ENCODE results near the gene TBX1.

Gene TBX1

GRCh38 chr22:19787849-19788141 is 27.2 kb downstream of the TBX1 start:
- no peaks in the 10 kb centered on the region for H3K79me2 ChIP-seq (ENCODE audit: insufficient read depth, low read length)
- H3K9me3 ChIP-seq (ENCODE audit: insufficient read depth, low read length), result no peaks in the 10 kb centered on the region
- H2AFZ ChIP-seq (ENCODE audit: low read depth, low read length, severe bottlenecking), result no peak overlapping the region
- H3K27ac ChIP-seq (ENCODE audit: low read depth, low read length), result no peak overlapping the region
- no peaks in the 10 kb centered on the region for H3K36me3 ChIP-seq (ENCODE audit: low read length)
- H4K20me1 ChIP-seq (ENCODE audit: low read depth, low read length), result no peaks in the 10 kb centered on the region
- no peak overlapping the region for H3K4me3 ChIP-seq (ENCODE audit: insufficient read depth, low read length, poor library complexity, severe bottlenecking)
- no peak overlapping the region for H3K9ac ChIP-seq (ENCODE audit: low read length)
- H3F3A ChIP-seq (ENCODE audit: insufficient read depth), result no peaks in the 10 kb centered on the region
- no peaks in the 10 kb centered on the region for H3K9me2 ChIP-seq (replicated peaks; ENCODE audit: insufficient read depth, low read length)
- H3K4me2 ChIP-seq (ENCODE audit: low read depth, low read length, poor library complexity, severe bottlenecking), result no peak overlapping the region
- no peak for TF ChIP-seq CTCF (IDR thresholded peaks at IDR 0.05; ENCODE audit: insufficient read depth, low read length, poor library complexity, severe bottlenecking)
- TF ChIP-seq EZH2phosphoT487 (conservative IDR thresholded peaks at IDR 0.05; ENCODE audit: low read length), result no peak
- H3K27me3 ChIP-seq (ENCODE audit: low read length), result no peaks in the 10 kb centered on the region

- no peaks in the 10 kb centered on the region for H3K9me2 ChIP-seq (replicated peaks; ENCODE audit: insufficient read depth, low read length)
- H4K20me1 ChIP-seq (ENCODE audit: low read depth, low read length), result no peaks in the 10 kb centered on the region
- H3K27ac ChIP-seq (ENCODE audit: low read depth, low read length), result no peak overlapping the region
- no peaks in the 10 kb centered on the region for H3K79me2 ChIP-seq (ENCODE audit: insufficient read depth, low read length)
- no peak for TF ChIP-seq EZH2phosphoT487 (conservative IDR thresholded peaks at IDR 0.05; ENCODE audit: low read length)
- no peak for TF ChIP-seq CTCF (IDR thresholded peaks at IDR 0.05; ENCODE audit: insufficient read depth, low read length, poor library complexity, severe bottlenecking)
- no peak overlapping the region for H3K4me3 ChIP-seq (ENCODE audit: insufficient read depth, low read length, poor library complexity, severe bottlenecking)
- H3K9me3 ChIP-seq (ENCODE audit: insufficient read depth, low read length), result no peaks in the 10 kb centered on the region
- H3F3A ChIP-seq (ENCODE audit: insufficient read depth), result no peaks in the 10 kb centered on the region
- no peak overlapping the region for H2AFZ ChIP-seq (ENCODE audit: low read depth, low read length, severe bottlenecking)
- H3K27me3 ChIP-seq (ENCODE audit: low read length), result no peaks in the 10 kb centered on the region
- no peak overlapping the region for H3K9ac ChIP-seq (ENCODE audit: low read length)
- H3K36me3 ChIP-seq (ENCODE audit: low read length), result no peaks in the 10 kb centered on the region
- H3K4me2 ChIP-seq (ENCODE audit: low read depth, low read length, poor library complexity, severe bottlenecking), result no peak overlapping the region
These were observed 28.2 kb downstream of the TBX1 start for GRCh38 chr22:19788661-19789225.

GRCh38 chr22:19789406-19789805 is 28.8 kb downstream of the TBX1 start:
- no peaks in the 10 kb centered on the region for H3K36me3 ChIP-seq (ENCODE audit: low read length)
- H2AFZ ChIP-seq (ENCODE audit: low read depth, low read length, severe bottlenecking), result no peak overlapping the region
- H3K4me2 ChIP-seq (ENCODE audit: low read depth, low read length, poor library complexity, severe bottlenecking), result no peak overlapping the region
- H3K27ac ChIP-seq (ENCODE audit: low read depth, low read length), result no peak overlapping the region
- no peak for TF ChIP-seq CTCF (IDR thresholded peaks at IDR 0.05; ENCODE audit: insufficient read depth, low read length, poor library complexity, severe bottlenecking)
- no peak for TF ChIP-seq EZH2phosphoT487 (conservative IDR thresholded peaks at IDR 0.05; ENCODE audit: low read length)
- H3K9ac ChIP-seq (ENCODE audit: low read length), result no peak overlapping the region
- H3K79me2 ChIP-seq (ENCODE audit: insufficient read depth, low read length), result no peaks in the 10 kb centered on the region
- H4K20me1 ChIP-seq (ENCODE audit: low read depth, low read length), result no peaks in the 10 kb centered on the region
- H3K27me3 ChIP-seq (ENCODE audit: low read length), result no peaks in the 10 kb centered on the region
- no peaks in the 10 kb centered on the region for H3K9me3 ChIP-seq (ENCODE audit: insufficient read depth, low read length)
- no peaks in the 10 kb centered on the region for H3F3A ChIP-seq (ENCODE audit: insufficient read depth)
- H3K9me2 ChIP-seq (replicated peaks; ENCODE audit: insufficient read depth, low read length), result no peaks in the 10 kb centered on the region
- no peak overlapping the region for H3K4me3 ChIP-seq (ENCODE audit: insufficient read depth, low read length, poor library complexity, severe bottlenecking)
